IPS-18c (cell line): ENCODE data around the gene LRMDA.

Source experiments
- H3K4me3 ChIP-seq: 2 replicates; pipeline ENCODE4 v1.7.0; 2013; ENCODE audit warnings: low read depth, mild to moderate bottlenecking, low read length, moderate library complexity; ENCODE audit not compliant: insufficient read depth
- H3K9me3 ChIP-seq: one replicate; pipeline ENCODE4 v1.6.1; 2013; ENCODE audit warnings: mild to moderate bottlenecking, low read length, moderate library complexity; ENCODE audit not compliant: control insufficient read depth, insufficient read depth

The LRMDA gene

DNA sequence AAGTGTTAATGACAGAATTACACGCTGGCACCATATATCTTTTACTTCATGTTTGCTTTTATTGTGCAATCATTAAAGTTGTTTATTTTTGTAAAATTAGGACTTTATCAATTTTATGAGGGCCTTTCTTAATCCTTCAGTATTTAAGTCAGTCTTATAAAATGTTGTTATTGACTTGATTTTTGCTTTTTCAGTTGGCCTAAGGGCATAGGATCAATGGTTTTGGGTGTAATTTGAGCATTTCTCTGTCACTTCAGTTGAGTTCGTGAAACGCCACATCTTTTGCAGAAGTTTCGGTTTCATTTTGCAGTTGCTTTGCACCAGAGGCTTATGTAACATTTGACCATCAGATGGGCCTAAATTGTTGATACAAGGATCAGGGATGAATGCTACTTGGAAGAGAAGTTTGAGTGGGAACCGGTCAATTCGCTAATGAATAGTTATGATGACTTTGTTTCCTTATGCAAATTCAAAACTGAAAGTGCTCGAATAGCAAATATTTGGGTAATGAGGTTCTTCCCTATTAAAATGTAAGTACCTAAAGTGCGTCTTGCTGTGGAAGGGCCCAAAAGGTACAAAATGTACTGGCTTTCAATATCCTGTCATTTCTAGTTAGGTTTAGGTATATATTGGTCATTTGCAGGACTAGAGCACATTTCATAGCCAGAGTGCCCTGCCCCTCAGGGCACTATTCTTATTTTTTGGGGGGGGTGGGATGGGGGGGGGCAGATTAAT lies 340.9 kb downstream of the LRMDA start:
- no peaks in the 10 kb centered on the region for H3K9me3 ChIP-seq
- H3K4me3 ChIP-seq, result no peak overlapping the region

DNA sequence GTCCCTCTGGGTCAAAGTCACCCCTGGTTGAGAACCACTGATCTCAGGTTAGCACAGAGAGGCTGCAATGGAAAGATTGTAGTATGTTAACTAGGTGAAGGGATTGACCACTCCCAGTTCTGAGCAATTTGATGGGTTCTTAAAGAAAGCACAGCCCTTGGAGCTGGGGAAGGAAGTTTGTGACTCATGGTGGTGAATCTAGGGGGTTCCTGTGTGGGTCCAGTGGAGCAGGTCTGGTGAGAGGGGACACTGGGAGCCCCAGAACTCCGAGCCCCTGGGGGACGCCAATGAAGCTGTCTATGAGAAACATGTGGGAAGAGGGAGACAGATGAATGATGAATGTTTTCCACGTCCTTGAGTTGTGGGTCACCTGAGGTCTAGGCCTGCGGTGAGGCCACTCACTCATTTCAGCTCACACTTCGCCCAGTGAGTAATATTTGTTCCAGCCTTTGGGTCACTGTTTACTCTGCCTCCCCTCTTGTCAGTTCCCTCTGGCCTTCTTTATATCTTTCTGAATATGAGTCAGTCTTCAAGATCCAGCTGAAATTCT lies 341.9 kb downstream of the LRMDA start:
- no peak overlapping the region for H3K4me3 ChIP-seq

DNA sequence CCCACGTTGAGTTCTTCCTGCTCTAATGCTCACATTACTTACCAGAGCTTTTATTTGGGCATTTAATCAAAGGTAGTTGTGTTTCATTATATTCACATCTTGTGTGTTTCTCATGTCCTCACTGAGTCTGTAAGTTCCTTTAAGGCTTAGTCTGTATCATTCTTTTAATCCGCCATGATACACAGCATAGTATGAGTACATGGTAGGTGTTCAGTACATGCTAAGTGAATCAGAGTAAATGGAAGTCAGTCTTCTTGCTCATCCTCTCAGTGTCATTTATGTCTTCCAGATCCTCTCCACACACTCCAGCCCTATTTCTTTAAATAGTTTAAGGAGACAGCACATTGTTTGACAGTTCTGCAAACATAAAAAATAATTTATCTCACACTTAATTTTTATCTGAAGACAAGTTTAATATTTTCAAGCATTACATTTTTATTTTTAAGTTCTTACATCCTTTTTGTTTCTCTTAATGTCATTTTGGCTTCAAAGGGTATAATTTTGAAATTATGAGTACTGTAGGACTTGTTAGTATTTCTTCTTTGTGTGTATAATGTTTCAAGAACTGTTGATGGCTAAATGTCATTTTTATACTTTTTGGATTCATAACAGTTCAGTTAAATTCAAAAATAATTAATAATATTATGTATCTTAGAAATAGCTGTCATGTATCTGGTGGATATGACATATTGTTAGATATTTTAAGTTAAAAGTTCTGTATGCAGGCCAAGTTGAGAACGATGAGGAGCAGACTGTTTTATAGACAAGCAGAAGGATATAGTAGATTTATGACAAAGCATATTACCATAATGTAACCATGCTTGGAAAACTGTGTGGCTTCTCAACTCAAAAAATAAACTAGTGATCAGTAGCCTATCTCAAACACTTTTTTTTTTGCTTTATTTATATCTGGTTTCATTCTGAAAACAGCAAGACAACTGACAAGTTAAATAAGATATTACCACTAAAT lies 342.7 kb downstream of the LRMDA start:
- no peak overlapping the region for H3K4me3 ChIP-seq

More for the DNA sequence above, 341.9 kb downstream of the LRMDA start:
- no peaks in the 10 kb centered on the region for H3K9me3 ChIP-seq

GRCh38 chr10:75774783-75775490 lies 343.5 kb downstream of the LRMDA start:
- H3K9me3 ChIP-seq, result no peaks in the 10 kb centered on the region
- H3K4me3 ChIP-seq, result no peak overlapping the region

More for the DNA sequence above, 342.7 kb downstream of the LRMDA start:
- no peaks in the 10 kb centered on the region for H3K9me3 ChIP-seq

- no peak overlapping the region for H3K4me3 ChIP-seq
- no peaks in the 10 kb centered on the region for H3K9me3 ChIP-seq
These were observed 345.5 kb downstream of the LRMDA start for GRCh38 chr10:75776738-75777504.

- H3K4me3 ChIP-seq, result no peak overlapping the region
- H3K9me3 ChIP-seq, result no peaks in the 10 kb centered on the region
These were observed 347.2 kb downstream of the LRMDA start for GRCh38 chr10:75778665-75779064.

DNA sequence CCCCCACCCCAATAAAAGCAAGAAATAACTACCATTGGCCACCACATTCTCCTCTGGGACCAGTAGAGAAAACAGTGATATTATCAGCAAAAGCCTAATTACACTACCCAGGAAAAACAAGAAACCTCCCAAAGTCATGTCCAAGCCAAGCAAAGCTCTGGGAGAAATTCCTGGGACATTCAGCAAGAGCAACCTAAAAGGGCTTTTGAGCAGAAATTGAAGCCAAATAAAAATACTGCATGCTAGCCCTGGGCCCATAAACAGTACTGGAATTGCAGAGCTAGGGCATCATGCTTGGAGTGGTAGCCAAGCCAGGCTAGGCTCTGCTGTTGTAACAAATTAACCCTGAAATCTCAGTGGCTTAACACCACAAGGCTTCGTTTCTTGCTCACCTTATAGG lies 347.9 kb downstream of the LRMDA start:
- Histone ChIP-seq H3K9me3 (no peaks in the 10 kb centered on the region), H3K4me3 (no peak overlapping the region)

DNA sequence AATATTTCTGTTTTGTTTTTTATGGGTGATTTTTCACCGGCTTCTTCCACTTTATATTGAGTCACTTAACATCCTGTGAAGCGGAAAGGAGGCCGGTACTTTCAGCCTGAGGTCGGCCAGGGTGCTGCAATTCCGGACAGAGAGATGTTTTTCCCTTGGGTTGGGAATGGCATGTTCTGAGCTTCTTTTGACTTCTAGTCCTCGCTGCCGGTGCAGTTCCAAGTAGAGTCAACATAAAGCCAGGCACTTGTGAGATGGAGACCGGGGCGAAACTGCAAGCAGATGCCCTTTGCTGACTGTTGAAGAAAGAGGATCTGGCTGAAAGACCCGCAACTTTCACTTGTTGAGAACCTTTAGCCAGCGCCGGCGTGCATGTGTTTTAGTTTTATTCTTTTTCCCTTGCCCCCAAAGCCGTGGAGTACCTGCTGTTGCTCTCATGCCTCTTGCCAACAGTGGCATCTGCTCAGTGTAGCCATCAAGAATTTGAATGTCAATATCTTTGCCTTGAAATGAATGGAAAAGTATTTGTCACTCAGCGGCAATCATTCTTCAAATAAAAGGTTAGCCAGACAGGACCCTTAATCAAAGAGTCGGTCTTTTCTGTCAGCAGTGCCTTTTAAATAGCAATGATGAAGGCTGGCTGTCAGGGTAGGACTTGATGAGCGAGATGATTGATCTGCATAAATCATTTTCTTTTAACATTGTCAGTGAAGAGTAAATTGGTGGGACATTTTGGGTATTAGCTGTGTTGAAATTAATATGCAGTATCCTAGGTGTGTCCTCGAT lies 351.2 kb downstream of the LRMDA start:
- H3K4me3 ChIP-seq, result no peak overlapping the region

DNA sequence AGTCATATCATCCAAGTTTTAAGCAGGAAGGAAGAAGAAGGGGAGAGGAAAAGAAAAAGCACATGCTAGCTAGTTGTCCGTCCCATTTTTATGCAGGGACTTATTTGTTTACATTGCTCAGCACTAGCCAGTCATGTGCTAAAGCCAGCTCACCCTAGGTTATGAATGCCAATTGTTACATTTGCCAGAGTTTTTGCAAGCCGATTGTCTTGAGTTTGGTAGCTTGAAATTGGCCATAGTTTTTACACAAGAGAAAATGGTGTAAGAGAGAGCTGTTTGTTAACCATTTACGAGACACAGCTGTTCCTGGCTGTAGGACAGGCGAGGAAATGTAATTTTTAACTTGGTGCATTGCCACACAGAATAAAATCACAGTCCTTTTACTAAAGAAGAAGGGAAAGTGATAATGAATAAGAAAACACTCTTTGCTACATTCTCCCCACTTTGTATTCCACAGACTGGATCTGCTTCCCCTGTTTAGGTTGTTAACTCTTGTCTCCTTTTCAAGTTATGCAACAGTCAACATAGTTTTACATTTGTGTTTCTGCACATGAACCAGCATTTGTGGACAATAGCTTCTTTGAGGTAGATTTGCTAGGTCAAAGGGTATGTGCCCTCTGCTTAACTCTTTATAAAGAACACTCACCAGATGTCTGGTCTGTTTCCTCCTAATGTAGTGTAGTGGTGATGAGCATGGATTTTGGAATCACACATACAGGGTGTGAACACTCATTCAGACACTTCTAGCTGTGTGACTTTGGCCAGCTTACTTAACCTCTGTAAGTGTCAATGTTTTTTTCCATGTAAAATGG lies 357.2 kb downstream of the LRMDA start:
- Histone ChIP-seq H3K9me3 (no peaks in the 10 kb centered on the region), H3K4me3 (no peak overlapping the region)

More for the DNA sequence above, 351.2 kb downstream of the LRMDA start:
- H3K9me3 ChIP-seq, result no peaks in the 10 kb centered on the region

GRCh38 chr10:75793848-75794247 lies 362.4 kb downstream of the LRMDA start:
- H3K9me3 ChIP-seq, result no peaks in the 10 kb centered on the region

GRCh38 chr10:75801121-75801520 lies 369.7 kb downstream of the LRMDA start:
- Histone ChIP-seq H3K4me3 (no peak overlapping the region), H3K9me3 (peaks cover 2% of the 10 kb centered on the region)

More at GRCh38 chr10:75793848-75794247, 362.4 kb downstream of the LRMDA start:
- no peak overlapping the region for H3K4me3 ChIP-seq

- H3K4me3 ChIP-seq, result no peak overlapping the region
- H3K9me3 ChIP-seq, result peaks cover 2% of the 10 kb centered on the region
These were observed 370.2 kb downstream of the LRMDA start for GRCh38 chr10:75801661-75802060.

- H3K4me3 ChIP-seq, result no peak overlapping the region
- peaks cover 2% of the 10 kb centered on the region for H3K9me3 ChIP-seq
These were observed 371.7 kb downstream of the LRMDA start for GRCh38 chr10:75803121-75803520.

- Histone ChIP-seq H3K4me3 (no peak overlapping the region), H3K9me3 (peaks cover 2% of the 10 kb centered on the region)
These were observed 372.6 kb downstream of the LRMDA start for GRCh38 chr10:75803816-75804552.

GRCh38 chr10:75806186-75806585 lies 374.8 kb downstream of the LRMDA start:
- Histone ChIP-seq H3K4me3 (no peak overlapping the region), H3K9me3 (no peaks in the 10 kb centered on the region)
